ENCODE results near the gene MORF4L1. TPM values are rescaled to one million over a fixed set of nuclear protein-coding genes. Genes with fewer than 3 reads are reported as not detected.

The MORF4L1 gene
- total RNA-seq, 1 experiment from 2014 or later: 428 TPM

DNA sequence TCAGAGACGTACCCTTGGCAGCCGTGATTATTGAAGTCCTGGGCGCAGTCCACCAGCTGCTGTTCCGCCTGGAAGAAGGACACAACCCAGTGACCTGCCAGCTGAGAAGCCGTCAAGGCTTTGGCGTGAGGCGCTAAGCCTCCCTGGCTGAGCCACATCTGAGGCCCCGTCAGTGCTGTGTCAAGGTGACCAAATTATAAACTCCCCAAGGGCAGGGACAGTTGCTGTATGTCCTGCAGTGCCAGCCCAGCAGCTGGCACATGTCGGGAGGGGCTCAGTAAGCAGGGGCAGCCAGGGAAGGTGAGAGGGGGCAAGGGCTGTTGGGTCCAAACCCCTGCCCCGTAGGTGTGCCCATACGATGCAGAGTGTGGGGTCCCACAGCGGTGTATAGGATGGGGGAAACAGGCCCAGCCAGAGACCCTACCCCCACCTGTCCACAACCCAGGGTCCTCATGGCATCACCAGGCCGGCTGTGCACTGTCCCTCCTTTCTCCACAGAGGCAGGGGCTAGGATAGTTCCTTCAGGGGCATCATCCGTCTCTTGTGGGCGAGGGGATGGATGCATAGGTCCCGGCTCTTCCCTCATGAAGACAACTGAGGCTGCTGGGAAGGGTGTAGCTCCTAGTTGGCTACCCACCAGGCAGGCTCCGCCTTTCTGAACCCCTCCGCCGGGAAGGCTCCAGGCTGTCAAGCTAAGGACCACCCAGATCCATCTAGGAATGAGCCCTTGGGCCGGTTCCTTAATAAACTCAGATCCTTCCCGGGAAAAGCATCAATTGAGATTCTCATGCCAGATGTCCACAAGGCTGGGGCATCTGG is 59.0 kb downstream of the MORF4L1 start:
- no peak overlapping the region for H3K27ac ChIP-seq (ENCODE audit: low read depth, low read length, poor library complexity, severe bottlenecking)
- CTCF ChIA-PET: no interaction called here
- POLR2A ChIA-PET (ENCODE audit: low non-redundant PET): no interaction called here
- no TSS peak for BruUV-seq (replicated peaks)
- H3K27me3 ChIP-seq (replicated peaks; ENCODE audit: insufficient read depth, low read depth, low read length, poor library complexity): no peaks in the 10 kb centered on the region
- no peak for DNase-seq (ENCODE audit: low spot score)
- H3K9me3 ChIP-seq (ENCODE audit: low read depth, low read length, poor library complexity, severe bottlenecking): no peaks in the 10 kb centered on the region
- TF ChIP-seq, protein P1, sequence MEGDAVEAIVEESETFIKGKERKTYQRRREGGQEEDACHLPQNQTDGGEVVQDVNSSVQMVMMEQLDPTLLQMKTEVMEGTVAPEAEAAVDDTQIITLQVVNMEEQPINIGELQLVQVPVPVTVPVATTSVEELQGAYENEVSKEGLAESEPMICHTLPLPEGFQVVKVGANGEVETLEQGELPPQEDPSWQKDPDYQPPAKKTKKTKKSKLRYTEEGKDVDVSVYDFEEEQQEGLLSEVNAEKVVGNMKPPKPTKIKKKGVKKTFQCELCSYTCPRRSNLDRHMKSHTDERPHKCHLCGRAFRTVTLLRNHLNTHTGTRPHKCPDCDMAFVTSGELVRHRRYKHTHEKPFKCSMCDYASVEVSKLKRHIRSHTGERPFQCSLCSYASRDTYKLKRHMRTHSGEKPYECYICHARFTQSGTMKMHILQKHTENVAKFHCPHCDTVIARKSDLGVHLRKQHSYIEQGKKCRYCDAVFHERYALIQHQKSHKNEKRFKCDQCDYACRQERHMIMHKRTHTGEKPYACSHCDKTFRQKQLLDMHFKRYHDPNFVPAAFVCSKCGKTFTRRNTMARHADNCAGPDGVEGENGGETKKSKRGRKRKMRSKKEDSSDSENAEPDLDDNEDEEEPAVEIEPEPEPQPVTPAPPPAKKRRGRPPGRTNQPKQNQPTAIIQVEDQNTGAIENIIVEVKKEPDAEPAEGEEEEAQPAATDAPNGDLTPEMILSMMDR (conservative IDR thresholded peaks at IDR 0.05; ENCODE audit: low read depth, low read length): no peak
- TF ChIP-seq EZH2 (IDR thresholded peaks at IDR 0.05; ENCODE audit: borderline replicate concordance, low read depth, low read length, poor library complexity, severe bottlenecking): no peak
- H3K4me1 ChIP-seq (ENCODE audit: insufficient read depth, low read length, poor library complexity, severe bottlenecking): no peaks in the 10 kb centered on the region
- intact Hi-C loops (cut with micrococcal nuclease; ENCODE audit: unreplicated experiment): no loop called here
- H3K36me3 ChIP-seq (ENCODE audit: insufficient read depth, low read length, poor library complexity, severe bottlenecking): no peaks in the 10 kb centered on the region
- H3K4me3 ChIP-seq (ENCODE audit: low read depth, low read length, poor library complexity, severe bottlenecking): no peak overlapping the region

DNA sequence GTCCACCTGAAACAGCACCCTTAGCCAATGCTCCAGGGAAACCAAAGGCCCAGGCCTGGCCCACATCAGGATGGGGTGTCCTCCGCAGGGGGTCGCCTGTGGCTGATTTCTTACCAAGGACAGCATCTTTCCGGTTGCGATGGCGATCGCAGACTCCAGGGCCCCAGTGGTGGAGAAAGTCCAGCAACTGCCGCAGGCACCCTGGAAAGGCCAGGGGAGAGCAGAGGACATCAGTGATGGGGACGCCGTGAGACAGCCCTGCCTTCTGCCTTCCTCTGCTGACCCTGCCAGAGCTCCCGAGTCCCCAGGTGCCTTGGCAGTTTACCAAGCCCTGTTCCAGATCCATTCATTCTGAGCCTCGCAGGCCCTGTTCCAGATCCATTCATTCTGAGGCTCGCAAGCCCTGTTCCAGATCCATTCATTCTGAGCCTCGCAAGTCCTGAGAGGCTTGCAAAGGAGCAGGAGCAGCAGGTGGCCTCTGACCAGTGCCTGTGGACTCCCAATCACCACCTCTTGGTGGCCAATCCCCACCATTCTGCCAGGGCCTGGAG is 59.6 kb downstream of the MORF4L1 start:
- ChIA-PET POLR2A (ENCODE audit: low non-redundant PET) (no interaction called here), CTCF (no interaction called here)
- TF ChIP-seq EZH2 (IDR thresholded peaks at IDR 0.05; ENCODE audit: borderline replicate concordance, low read depth, low read length, poor library complexity, severe bottlenecking): no peak
- TF ChIP-seq, protein P1 (conservative IDR thresholded peaks at IDR 0.05; ENCODE audit: low read depth, low read length): no peak
- BruUV-seq (replicated peaks): no TSS peak
- Histone ChIP-seq H3K27me3 (replicated peaks; ENCODE audit: insufficient read depth, low read depth, low read length, poor library complexity) (no peaks in the 10 kb centered on the region), H3K4me1 (ENCODE audit: insufficient read depth, low read length, poor library complexity, severe bottlenecking) (no peaks in the 10 kb centered on the region), H3K9me3 (ENCODE audit: low read depth, low read length, poor library complexity, severe bottlenecking) (no peaks in the 10 kb centered on the region), H3K4me3 (ENCODE audit: low read depth, low read length, poor library complexity, severe bottlenecking) (no peak overlapping the region), H3K27ac (ENCODE audit: low read depth, low read length, poor library complexity, severe bottlenecking) (no peak overlapping the region), H3K36me3 (ENCODE audit: insufficient read depth, low read length, poor library complexity, severe bottlenecking) (no peaks in the 10 kb centered on the region)
- DNase-seq (ENCODE audit: low spot score): no peak
- intact Hi-C loops (cut with micrococcal nuclease; ENCODE audit: unreplicated experiment): no loop called here

DNA sequence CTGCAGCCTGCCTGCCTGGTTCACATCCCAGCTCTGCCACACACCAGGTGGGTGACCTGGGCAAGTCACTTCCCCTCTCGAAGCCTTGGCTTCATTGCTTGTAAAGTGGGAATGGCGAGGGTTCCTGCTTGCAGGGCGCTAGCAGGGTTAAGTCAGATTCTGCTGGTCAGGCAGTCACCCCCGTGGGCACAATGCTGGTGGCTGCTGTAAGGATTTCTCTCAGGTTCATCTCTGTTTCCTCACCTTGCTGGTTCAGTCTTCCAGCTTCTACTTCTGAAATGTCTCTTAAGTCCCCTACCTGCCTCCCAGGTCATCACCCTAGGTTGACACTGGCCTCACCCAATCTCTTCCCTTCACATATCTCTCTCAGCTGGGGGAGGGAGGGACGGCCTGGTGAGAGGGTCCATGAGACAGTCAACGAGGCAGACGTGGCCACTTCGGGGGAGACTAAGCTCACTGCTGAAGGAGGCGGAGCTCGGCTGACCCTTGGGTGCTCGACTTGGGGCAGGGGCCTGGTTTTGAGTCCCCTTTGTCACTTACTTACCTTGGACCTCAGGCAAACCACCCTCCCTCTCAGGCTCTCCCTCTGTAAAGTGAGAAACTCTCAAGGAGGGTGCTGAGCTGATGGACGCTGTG is 60.6 kb downstream of the MORF4L1 start:
- Histone ChIP-seq H3K27me3 (replicated peaks; ENCODE audit: insufficient read depth, low read depth, low read length, poor library complexity) (no peaks in the 10 kb centered on the region), H3K27ac (ENCODE audit: low read depth, low read length, poor library complexity, severe bottlenecking) (no peak overlapping the region), H3K4me3 (ENCODE audit: low read depth, low read length, poor library complexity, severe bottlenecking) (no peak overlapping the region), H3K4me1 (ENCODE audit: insufficient read depth, low read length, poor library complexity, severe bottlenecking) (no peaks in the 10 kb centered on the region), H3K36me3 (ENCODE audit: insufficient read depth, low read length, poor library complexity, severe bottlenecking) (no peaks in the 10 kb centered on the region), H3K9me3 (ENCODE audit: low read depth, low read length, poor library complexity, severe bottlenecking) (no peaks in the 10 kb centered on the region)
- intact Hi-C loops (cut with micrococcal nuclease; ENCODE audit: unreplicated experiment): no loop called here
- ChIA-PET CTCF (no interaction called here), POLR2A (ENCODE audit: low non-redundant PET) (no interaction called here)
- BruUV-seq (replicated peaks): no TSS peak
- TF ChIP-seq, protein P1 (conservative IDR thresholded peaks at IDR 0.05; ENCODE audit: low read depth, low read length): no peak
- TF ChIP-seq EZH2 (IDR thresholded peaks at IDR 0.05; ENCODE audit: borderline replicate concordance, low read depth, low read length, poor library complexity, severe bottlenecking): no peak
- DNase-seq (ENCODE audit: low spot score): no peak
